ENCODE data around the gene ASB8. TPM values are rescaled to one million over a fixed set of nuclear protein-coding genes. Genes with fewer than 3 reads are reported as not detected.

The ASB8 gene
- total RNA-seq, 2 experiments from 2014 or later = 20.9 to 27.2 TPM

DNA sequence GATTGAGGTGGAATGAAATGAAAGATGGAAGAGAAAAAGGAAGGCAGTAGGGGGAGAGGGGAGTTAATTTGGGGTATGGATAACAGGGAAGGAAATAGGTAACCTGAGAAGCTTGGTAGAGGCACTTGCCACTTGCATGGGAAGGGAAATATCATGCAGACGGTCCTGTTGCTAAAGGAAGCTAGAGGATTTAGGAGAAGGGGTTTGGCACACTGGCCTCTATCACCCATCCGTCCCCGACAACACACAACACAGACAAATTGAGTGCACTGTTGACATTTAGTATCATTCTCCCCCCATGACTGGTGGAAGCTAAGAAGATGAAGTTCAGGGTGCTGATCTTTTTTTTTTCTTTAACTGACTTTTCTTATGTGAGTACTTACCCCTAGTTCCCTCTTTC lies 43.8 kb upstream of the ASB8 start:
- DNase-seq (no peak), ATAC-seq (no peak)
- no peak overlapping the region for H3K4me3 Mint-ChIP-seq
- ChIA-PET POLR2A (interaction anchor here (0.7 to 1.3 kb wide), 2 partner anchors 17 to 18 kb away, joined by 3 to 4 read pairs; partner anchors contain the start of gene CCDC184), CTCF (interaction anchor here (1.0 to 5.5 kb wide), 5 partner anchors 10 to 418 kb away, joined by 3 to 45 read pairs (median 18); partner anchors contain the start of gene CCDC184)
- H3K27me3 Mint-ChIP-seq = no peaks in the 10 kb centered on the region
- H3K36me3 Mint-ChIP-seq (ENCODE audit: low read depth) = peaks cover 58% of the 10 kb centered on the region
- intact Hi-C loops (cut with micrococcal nuclease) = no loop called here
- H3K4me1 Mint-ChIP-seq (ENCODE audit: low read depth) = peaks cover 19% of the 10 kb centered on the region
- peaks cover 16% of the 10 kb centered on the region for H3K9me3 Mint-ChIP-seq
- TF ChIP-seq, protein P1, sequence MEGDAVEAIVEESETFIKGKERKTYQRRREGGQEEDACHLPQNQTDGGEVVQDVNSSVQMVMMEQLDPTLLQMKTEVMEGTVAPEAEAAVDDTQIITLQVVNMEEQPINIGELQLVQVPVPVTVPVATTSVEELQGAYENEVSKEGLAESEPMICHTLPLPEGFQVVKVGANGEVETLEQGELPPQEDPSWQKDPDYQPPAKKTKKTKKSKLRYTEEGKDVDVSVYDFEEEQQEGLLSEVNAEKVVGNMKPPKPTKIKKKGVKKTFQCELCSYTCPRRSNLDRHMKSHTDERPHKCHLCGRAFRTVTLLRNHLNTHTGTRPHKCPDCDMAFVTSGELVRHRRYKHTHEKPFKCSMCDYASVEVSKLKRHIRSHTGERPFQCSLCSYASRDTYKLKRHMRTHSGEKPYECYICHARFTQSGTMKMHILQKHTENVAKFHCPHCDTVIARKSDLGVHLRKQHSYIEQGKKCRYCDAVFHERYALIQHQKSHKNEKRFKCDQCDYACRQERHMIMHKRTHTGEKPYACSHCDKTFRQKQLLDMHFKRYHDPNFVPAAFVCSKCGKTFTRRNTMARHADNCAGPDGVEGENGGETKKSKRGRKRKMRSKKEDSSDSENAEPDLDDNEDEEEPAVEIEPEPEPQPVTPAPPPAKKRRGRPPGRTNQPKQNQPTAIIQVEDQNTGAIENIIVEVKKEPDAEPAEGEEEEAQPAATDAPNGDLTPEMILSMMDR (IDR thresholded peaks at IDR 0.05) = no peak
- H3K27ac Mint-ChIP-seq = no peak overlapping the region

DNA sequence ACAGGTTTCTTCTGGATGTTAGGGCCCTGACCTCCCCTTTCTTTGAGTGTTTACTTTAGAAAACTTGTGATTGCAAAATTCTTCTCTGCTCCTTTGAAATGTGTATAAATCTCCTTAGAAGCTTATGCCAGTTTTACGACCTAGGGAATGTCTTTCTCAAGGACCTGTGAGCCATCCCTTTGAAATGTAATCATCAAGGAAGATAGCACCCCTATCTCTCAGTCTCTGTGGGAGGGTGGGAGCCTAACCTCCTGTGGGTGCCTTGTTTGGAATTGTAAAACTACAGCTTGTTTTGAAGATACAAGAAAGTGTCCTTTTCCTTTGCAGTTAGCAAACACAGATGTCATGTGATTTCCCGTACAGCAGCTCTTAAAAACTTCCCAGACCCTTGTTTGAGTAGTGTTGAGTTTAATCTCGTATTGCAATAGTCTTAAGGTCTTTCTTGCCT lies 42.5 kb upstream of the ASB8 start:
- no peak for ATAC-seq
- no peak for DNase-seq
- TF ChIP-seq, protein P1 (IDR thresholded peaks at IDR 0.05) = no peak
- CTCF ChIA-PET = interaction anchor here (0.7 to 5.5 kb wide), 13 partner anchors 9 to 419 kb away, joined by 3 to 45 read pairs (median 4); partner anchors contain the start of genes ASB8 and CCDC184
- no peaks in the 10 kb centered on the region for H3K27me3 Mint-ChIP-seq
- H3K4me3 Mint-ChIP-seq = peak overlapping the region; percentile 84
- H3K36me3 Mint-ChIP-seq (ENCODE audit: low read depth) = peaks cover 50% of the 10 kb centered on the region
- peaks cover 15% of the 10 kb centered on the region for H3K9me3 Mint-ChIP-seq
- peaks cover 19% of the 10 kb centered on the region for H3K4me1 Mint-ChIP-seq (ENCODE audit: low read depth)
- POLR2A ChIA-PET = interaction anchor here (0.6 to 1.8 kb wide), 9 partner anchors 11 to 517 kb away, joined by 3 to 11 read pairs (median 3); partner anchors contain the start of genes ASB8, CCNT1 and SENP1
- intact Hi-C loops (cut with micrococcal nuclease) = no loop called here
- peak overlapping the region; percentile 98 for H3K27ac Mint-ChIP-seq

DNA sequence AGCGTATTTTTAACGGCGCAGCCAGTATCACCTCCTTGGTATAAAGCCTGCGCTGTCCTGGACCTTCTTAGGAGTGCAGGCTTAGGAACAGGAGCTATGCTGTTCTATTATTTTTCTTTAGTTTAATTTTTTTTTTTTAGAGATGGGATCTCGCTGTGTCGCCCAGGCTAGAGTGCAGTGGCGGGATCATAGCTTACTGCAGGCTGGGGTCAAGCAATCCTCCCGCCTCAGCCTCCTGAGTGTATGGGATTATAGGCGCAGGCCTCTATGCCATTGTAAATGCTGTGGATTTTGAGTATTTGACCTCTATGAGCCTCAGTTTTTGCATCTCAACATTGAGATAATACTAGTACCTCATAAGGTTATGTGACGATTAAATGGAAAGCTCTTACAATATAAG lies 41.7 kb upstream of the ASB8 start:
- peaks cover 11% of the 10 kb centered on the region for H3K9me3 Mint-ChIP-seq
- H3K4me1 Mint-ChIP-seq (ENCODE audit: low read depth) = peaks cover 19% of the 10 kb centered on the region
- POLR2A ChIA-PET = interaction anchor here (0.6 to 1.8 kb wide), 10 partner anchors 8 to 518 kb away, joined by 3 to 11 read pairs (median 3); partner anchors contain the start of genes ASB8, CCNT1 and SENP1
- intact Hi-C loops (cut with micrococcal nuclease) = no loop called here
- no peak for DNase-seq
- H3K27ac Mint-ChIP-seq = peak overlapping the region; percentile 98
- TF ChIP-seq, protein P1 (IDR thresholded peaks at IDR 0.05) = no peak
- CTCF ChIA-PET = interaction anchor here (0.8 to 5.5 kb wide), 12 partner anchors 10 to 655 kb away, joined by 3 to 45 read pairs (median 6); partner anchors contain the start of genes ASB8 and CCDC184
- no peaks in the 10 kb centered on the region for H3K27me3 Mint-ChIP-seq
- ATAC-seq = no peak
- peak overlapping the region; percentile 84 for H3K4me3 Mint-ChIP-seq
- H3K36me3 Mint-ChIP-seq (ENCODE audit: low read depth) = peaks cover 42% of the 10 kb centered on the region

DNA sequence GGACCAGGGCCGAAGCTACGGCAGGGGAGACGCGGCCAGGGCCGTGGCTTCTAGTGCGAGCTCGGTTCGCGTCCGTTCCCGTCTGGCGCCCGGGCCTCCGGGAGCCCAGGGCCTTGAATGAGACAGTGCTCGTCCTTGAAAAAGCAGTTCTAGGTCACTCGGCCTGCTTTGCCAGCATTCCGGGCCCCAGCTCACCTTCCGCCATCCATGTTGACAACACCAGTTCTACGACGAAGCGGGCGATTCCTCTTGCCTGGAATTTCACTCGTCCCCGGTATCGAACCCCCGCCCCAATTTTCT lies 41.3 kb upstream of the ASB8 start:
- TF ChIP-seq, protein P1 (IDR thresholded peaks at IDR 0.05) = no peak
- peak; percentile 17 for ATAC-seq
- peak overlapping the region; percentile 84 for H3K4me3 Mint-ChIP-seq
- peak; percentile 36 for DNase-seq
- H3K27me3 Mint-ChIP-seq = peaks cover 2% of the 10 kb centered on the region
- H3K4me1 Mint-ChIP-seq (ENCODE audit: low read depth) = peaks cover 19% of the 10 kb centered on the region
- H3K27ac Mint-ChIP-seq = peak overlapping the region; percentile 98
- CTCF ChIA-PET = interaction anchor here (0.9 to 5.5 kb wide), 12 partner anchors 9 to 655 kb away, joined by 3 to 45 read pairs (median 6); partner anchors contain the start of genes ASB8 and CCDC184
- intact Hi-C loops (cut with micrococcal nuclease) = no loop called here
- peaks cover 11% of the 10 kb centered on the region for H3K9me3 Mint-ChIP-seq
- H3K36me3 Mint-ChIP-seq (ENCODE audit: low read depth) = peaks cover 39% of the 10 kb centered on the region
- POLR2A ChIA-PET = interaction anchor here (0.6 to 1.8 kb wide), 8 partner anchors 9 to 518 kb away, joined by 3 to 11 read pairs (median 4); partner anchors contain the start of genes ASB8, CCNT1 and SENP1

Measured in activated CD8-positive, alpha-beta T cell treated with anti-CD3 and anti-CD28 coated beads for 36 hours (primary cell).